ENCODE measurements around the gene TMEM170A. TPM values are rescaled to one million over a fixed set of nuclear protein-coding genes. Genes with fewer than 3 reads are reported as not detected.

Gene TMEM170A
- total and polyA plus RNA-seq, 10 of the 15 experiments (the other 5 are each of a cell fraction or from before 2014, with no cell fraction given): 7.3 to 28.2 (median 20.9) TPM

DNA sequence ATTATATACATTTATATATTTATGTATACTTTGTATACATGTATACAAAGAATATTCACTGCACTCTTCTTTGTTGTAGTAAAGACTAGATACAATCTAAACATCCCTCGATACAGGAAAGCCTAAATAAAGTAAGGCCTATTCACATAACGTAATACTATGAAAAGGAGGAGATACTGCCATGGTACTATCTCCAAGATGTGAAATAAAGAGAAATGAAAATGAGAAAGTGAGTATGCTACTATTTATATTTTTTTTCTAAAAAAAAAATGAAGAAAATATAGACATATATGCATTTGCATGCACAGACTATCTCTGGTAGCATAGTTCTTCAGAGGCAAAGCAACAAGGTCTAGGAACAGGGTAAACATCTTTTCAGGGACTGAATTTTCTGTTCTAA lies 50.5 kb downstream of the TMEM170A start (continued):
- TF ChIP-seq MEF2B (IDR thresholded peaks at IDR 0.05; ENCODE audit: partially characterized antibody, poor library complexity, severe bottlenecking): no peak
- TF ChIP-seq WRNIP1 (IDR thresholded peaks at IDR 0.05; ENCODE audit: borderline replicate concordance, low read depth, low read length): no peak
- TF ChIP-seq SP1 (IDR thresholded peaks at IDR 0.05; ENCODE audit: low read depth, low read length): no peak
- TF ChIP-seq TCF12 (IDR thresholded peaks at IDR 0.05; ENCODE audit: low read depth, low read length): no peak
- TF ChIP-seq ZZZ3 (IDR thresholded peaks at IDR 0.05; ENCODE audit: control insufficient read depth, insufficient read length, low read depth): no peak
- TF ChIP-seq KLF5 (IDR thresholded peaks at IDR 0.05; ENCODE audit: partially characterized antibody): no peak
- no peak for TF ChIP-seq POLR2AphosphoS2 (IDR thresholded peaks at IDR 0.05; ENCODE audit: low read depth, low read length)

- Histone ChIP-seq H4K20me1 (ENCODE audit: control insufficient read depth, insufficient read depth) (no peaks in the 10 kb centered on the region), H3K27me3 (replicated peaks in 1 of 2; ENCODE audit: control insufficient read depth in 2 of 2, insufficient read depth in 2 of 2, low read length in 1 of 2) (no peaks in the 10 kb centered on the region), H3K27ac (ENCODE audit: control insufficient read depth, insufficient read depth) (no peak overlapping the region), H3K79me2 (ENCODE audit: control insufficient read depth, insufficient read depth, low read length) (no peaks in the 10 kb centered on the region), H2AFZ (ENCODE audit: control insufficient read depth, low read depth, low read length) (no peak overlapping the region), H3K9me3 (replicated peaks; ENCODE audit: control insufficient read depth, insufficient read depth, low read length) (no peaks in the 10 kb centered on the region), H3K4me1 (ENCODE audit: control insufficient read depth, insufficient read depth, low read length) (no peaks in the 10 kb centered on the region), H3K4me3 (no peak overlapping the region), H3K36me3 (ENCODE audit: control insufficient read depth in 2 of 2, insufficient read depth in 2 of 2, low read length in 1 of 2) (no peaks in the 10 kb centered on the region; a peak in 3 of 4 replicates), H3K4me2 (ENCODE audit: control insufficient read depth, insufficient read depth) (no peak overlapping the region), H3K9ac (ENCODE audit: control insufficient read depth, insufficient read depth, low read length) (no peak overlapping the region)
- ChIA-PET CTCF (interaction anchor here (1.5 kb wide), 1 partner anchor 208 kb away, joined by 5 read pairs; no protein-coding TSS in a partner anchor), SMC1A (ENCODE audit: uncharacterized antibody, unreplicated experiment) (no interaction called here), POLR2A (no interaction called here), RAD21 (ENCODE audit: unreplicated experiment) (no interaction called here)
- in situ Hi-C loops (cut with MboI): no loop called here
- no peak for ATAC-seq
- FAIRE-seq: no peak
- WGBS (ENCODE audit: insufficient coverage, insufficient replicate concordance, low lambda C conversion rate, missing lambda C conversion rate): 97% methylated on average over 4 of the region's 4 CpGs
- intact Hi-C loops (cut with micrococcal nuclease; ENCODE audit: unreplicated experiment): no loop called here
- DNase-seq (ENCODE audit: low read depth, low spot score): no peak
- BruUV-seq (replicated peaks): no TSS peak
- TF ChIP-seq SMAD5 (IDR thresholded peaks at IDR 0.05; ENCODE audit: low read depth) (no peak), SUZ12 (IDR thresholded peaks at IDR 0.05; ENCODE audit: unreplicated experiment) (no peak), HDAC2 (IDR thresholded peaks at IDR 0.05) (no peak), CBX5 (IDR thresholded peaks at IDR 0.05; ENCODE audit: low read depth) (no peak), SREBF1 (IDR thresholded peaks at IDR 0.05; ENCODE audit: low read length) (no peak), ZBTB33 (IDR thresholded peaks at IDR 0.05) (no peak), JUNB (IDR thresholded peaks at IDR 0.05) (no peak), SIX5 (IDR thresholded peaks at IDR 0.05; ENCODE audit: low read depth, low read length, severe bottlenecking) (no peak), KDM1A (IDR thresholded peaks at IDR 0.05; ENCODE audit: borderline replicate concordance) (no peak), ZNF687 (IDR thresholded peaks at IDR 0.05) (no peak), BCL11A (IDR thresholded peaks at IDR 0.05; ENCODE audit: low read depth, low read length) (no peak), ETV6 (conservative IDR thresholded peaks at IDR 0.05 in 1 of 2, IDR thresholded peaks at IDR 0.05 in 1 of 2; ENCODE audit: borderline replicate concordance in 1 of 2, low read depth in 1 of 2) (no peak), PAX5 (IDR thresholded peaks at IDR 0.05; ENCODE audit: borderline replicate concordance, low read depth, low read length) (no peak), IKZF2 (IDR thresholded peaks at IDR 0.05) (no peak)
Observed at GRCh38 chr16:75406943-75407342, 57.5 kb downstream of the TMEM170A start.
